Stimulated activated CD4-positive, alpha-beta T cell treated with anti-CD3 and anti-CD28 coated beads, Interleukin-4, amount 100 ng/mL, for 1 hour (primary cell): ENCODE data around the gene MRFAP1.
"Not testable (repeated sequence)": the region's sequence is repeated elsewhere in the genome, so short reads cannot be mapped to it uniquely, and the experiment has no call there.

Experiments
- DNase-seq: peaks from one replicate; pipeline ENCODE4 v3.0.0-alpha.2; 2020

MRFAP1 gene

GRCh38 chr4:6672131-6672530 lies 31.6 kb downstream of the MRFAP1 start:
- DNase-seq: no peak

- not testable (repeated sequence) for DNase-seq
These were observed 32.2 kb downstream of the MRFAP1 start for GRCh38 chr4:6672541-6673190.

GRCh38 chr4:6673191-6673659 lies 32.7 kb downstream of the MRFAP1 start:
- DNase-seq: peak; percentile 32

- DNase-seq: peak; percentile 92
These were observed 33.4 kb downstream of the MRFAP1 start for GRCh38 chr4:6673660-6674499.

GRCh38 chr4:6674500-6675149 lies 34.1 kb downstream of the MRFAP1 start:
- DNase-seq: peak; percentile 56

- no peak for DNase-seq
These were observed 36.5 kb downstream of the MRFAP1 start for GRCh38 chr4:6676722-6677558.

GRCh38 chr4:6680372-6681034 lies 40.0 kb downstream of the MRFAP1 start:
- no peak for DNase-seq

- no peak for DNase-seq
These were observed 40.7 kb downstream of the MRFAP1 start for GRCh38 chr4:6681191-6681590.

- DNase-seq: no peak
These were observed 42.5 kb downstream of the MRFAP1 start for GRCh38 chr4:6682862-6683590.

- no peak for DNase-seq
These were observed 44.2 kb downstream of the MRFAP1 start for GRCh38 chr4:6684656-6685055.

- DNase-seq: no peak
These were observed 45.8 kb downstream of the MRFAP1 start for GRCh38 chr4:6686104-6686787.

GRCh38 chr4:6687947-6688878 lies 47.7 kb downstream of the MRFAP1 start:
- no peak for DNase-seq

- DNase-seq: peak; percentile 67
These were observed 48.5 kb downstream of the MRFAP1 start for GRCh38 chr4:6688879-6689505.

- no peak for DNase-seq
These were observed 49.0 kb downstream of the MRFAP1 start for GRCh38 chr4:6689506-6689960.
